GM21367 (cell line): ENCODE measurements around the gene POLR2H.

ENCODE experiments used
- ATAC-seq: cut with Tn5 transposase; IDR thresholded peaks from one replicate; pipeline ENCODE4 v1.9.1; 2021; ENCODE audit not compliant: unreplicated experiment

Gene POLR2H

GRCh38 chr3:184368586-184369183 is 7.2 kb downstream of the POLR2H start:
- no peak for ATAC-seq

- ATAC-seq = no peak
These were observed 10.1 kb downstream of the POLR2H start for GRCh38 chr3:184371570-184372018.

GRCh38 chr3:184372296-184372821 is 10.8 kb downstream of the POLR2H start:
- no peak for ATAC-seq

- no peak for ATAC-seq
These were observed 11.4 kb downstream of the POLR2H start for GRCh38 chr3:184372911-184373310.

GRCh38 chr3:184373422-184373821 is 11.9 kb downstream of the POLR2H start:
- ATAC-seq = no peak

GRCh38 chr3:184375747-184376461 is 14.4 kb downstream of the POLR2H start:
- ATAC-seq = no peak

- no peak for ATAC-seq
These were observed 15.9 kb downstream of the POLR2H start for GRCh38 chr3:184377374-184377773.

GRCh38 chr3:184377882-184378445 is 16.5 kb downstream of the POLR2H start, which contains the start of gene THPO:
Gene THPO (minus strand): TSS chr3:184378207. CDS start chr3:184376259, 1,948 bp downstream.
- ATAC-seq = no peak

- ATAC-seq = no peak
These were observed 17.3 kb downstream of the POLR2H start for GRCh38 chr3:184378651-184379357.

- ATAC-seq = no peak
These were observed 18.1 kb downstream of the POLR2H start, which contains the start of gene CHRD for GRCh38 chr3:184379358-184380184. Gene CHRD (plus strand): TSS chr3:184380054. CDS start chr3:184380319, 265 bp downstream.

- ATAC-seq = no peak
These were observed 18.7 kb downstream of the POLR2H start for GRCh38 chr3:184380185-184380626.

GRCh38 chr3:184380627-184381260 is 19.2 kb downstream of the POLR2H start:
- no peak for ATAC-seq

GRCh38 chr3:184381261-184382224 is 20.0 kb downstream of the POLR2H start:
- no peak for ATAC-seq

- ATAC-seq = no peak
These were observed 21.0 kb downstream of the POLR2H start for GRCh38 chr3:184382326-184383032.

GRCh38 chr3:184383033-184383740 is 21.7 kb downstream of the POLR2H start:
- no peak for ATAC-seq

GRCh38 chr3:184384342-184384741 is 22.8 kb downstream of the POLR2H start:
- ATAC-seq = no peak

GRCh38 chr3:184384856-184385422 is 23.4 kb downstream of the POLR2H start:
- no peak for ATAC-seq
